GM19035 (cell line): ENCODE measurements around the gene TNIP1.

ENCODE experiments used
- ATAC-seq: cut with Tn5 transposase; IDR thresholded peaks from one replicate; pipeline ENCODE4 v1.9.1; 2021; ENCODE audit not compliant: unreplicated experiment

The TNIP1 gene

GRCh38 chr5:151106509-151106908, 25.7 kb upstream of the TNIP1 start:
- no peak for ATAC-seq

DNA sequence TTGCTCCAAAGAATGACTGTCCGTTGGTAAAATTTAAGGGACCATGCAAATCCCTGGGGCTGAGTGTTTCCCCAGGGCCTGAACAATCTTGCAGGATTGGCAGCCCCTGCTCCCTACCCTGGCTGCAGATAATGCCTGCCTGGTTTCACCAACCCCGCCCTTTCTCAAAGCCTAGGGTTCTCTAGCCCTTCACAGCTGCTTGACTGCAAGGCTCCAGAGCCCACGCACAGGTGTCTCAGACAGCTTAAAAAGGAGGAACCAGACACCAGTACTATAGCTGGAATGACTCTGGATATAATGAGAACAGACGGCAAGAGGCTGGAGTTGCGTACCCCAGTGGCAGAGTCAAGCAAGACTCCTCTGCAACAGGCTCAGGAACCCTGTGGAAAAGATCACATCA, 25.2 kb upstream of the TNIP1 start:
- no peak for ATAC-seq

DNA sequence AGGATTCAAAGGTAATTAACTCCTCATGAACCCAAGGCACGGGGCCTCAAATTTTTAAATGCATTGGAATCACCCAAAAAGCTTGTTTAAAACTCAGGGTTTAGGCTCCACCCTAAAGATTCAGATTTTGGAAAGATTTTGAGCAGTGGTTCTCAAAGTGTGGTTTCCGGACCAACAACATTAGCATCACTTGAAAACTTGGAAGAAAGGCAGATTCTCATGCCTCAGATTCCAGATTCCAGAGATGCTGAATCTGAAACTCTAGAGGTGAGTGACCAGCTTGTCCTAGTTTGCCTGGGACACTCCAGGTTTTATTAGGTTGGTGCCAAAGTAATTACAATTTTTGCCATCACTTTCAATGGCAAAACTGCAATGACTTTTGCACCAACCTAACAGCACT, 24.7 kb upstream of the TNIP1 start:
- ATAC-seq: no peak

DNA sequence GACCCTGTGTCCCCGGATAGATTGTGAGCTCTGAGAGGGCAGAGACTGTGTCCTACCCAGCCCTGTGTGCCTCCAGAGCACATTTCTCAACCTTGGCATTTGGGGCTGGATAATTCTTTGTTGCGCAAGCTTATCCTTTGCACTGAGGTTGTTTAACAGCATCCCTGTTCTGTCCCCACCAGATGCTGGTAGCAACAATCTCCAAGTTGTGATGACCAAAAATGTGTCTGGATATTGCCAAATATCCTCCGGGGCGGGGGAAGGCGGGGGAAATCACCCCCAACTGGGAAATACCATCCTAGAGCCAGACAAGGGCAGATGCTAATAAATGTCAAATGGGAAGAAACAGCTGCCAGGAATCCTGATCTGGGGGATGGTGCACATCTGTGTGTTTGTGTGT, 24.0 kb upstream of the TNIP1 start:
- no peak for ATAC-seq

DNA sequence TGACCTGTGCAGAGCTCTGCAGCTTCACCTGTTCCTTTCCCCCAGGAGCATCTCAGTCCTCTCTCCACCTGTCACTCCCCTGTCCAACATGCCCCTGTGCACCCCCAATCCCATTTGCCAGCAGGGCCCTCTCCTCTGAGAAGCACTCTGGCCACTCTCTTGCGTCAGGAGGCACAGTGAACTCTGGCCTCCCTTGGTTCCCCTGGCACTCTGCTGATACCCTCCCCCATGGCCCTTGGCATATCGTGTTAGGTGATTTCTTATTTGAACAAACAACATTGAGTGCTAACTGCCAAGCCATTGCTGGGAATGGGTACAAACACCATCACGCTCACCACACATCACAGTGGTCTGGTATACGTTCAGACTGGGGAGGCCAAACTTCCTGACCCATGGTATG, 20.9 kb upstream of the TNIP1 start:
- ATAC-seq: no peak

DNA sequence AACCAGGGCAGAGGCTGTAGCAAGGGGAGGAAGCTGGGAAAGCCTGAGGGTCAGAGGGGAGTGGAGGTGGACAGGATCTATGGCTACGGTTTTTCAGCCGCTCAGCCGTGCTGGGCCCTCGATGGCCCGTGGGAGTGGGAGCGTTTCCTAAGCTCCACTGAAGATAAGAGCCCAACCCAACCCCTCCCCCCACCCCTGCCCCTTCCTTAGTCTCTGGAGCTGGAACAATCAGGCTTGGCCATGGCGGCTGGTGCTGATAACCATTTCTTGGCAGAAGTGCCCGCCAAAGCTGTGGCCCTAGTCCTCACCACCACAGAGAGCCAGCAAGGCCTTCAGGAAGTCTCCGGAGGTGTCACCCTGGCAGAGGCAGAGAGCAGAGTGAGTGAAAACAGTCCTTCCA, 20.3 kb upstream of the TNIP1 start:
- no peak for ATAC-seq

DNA sequence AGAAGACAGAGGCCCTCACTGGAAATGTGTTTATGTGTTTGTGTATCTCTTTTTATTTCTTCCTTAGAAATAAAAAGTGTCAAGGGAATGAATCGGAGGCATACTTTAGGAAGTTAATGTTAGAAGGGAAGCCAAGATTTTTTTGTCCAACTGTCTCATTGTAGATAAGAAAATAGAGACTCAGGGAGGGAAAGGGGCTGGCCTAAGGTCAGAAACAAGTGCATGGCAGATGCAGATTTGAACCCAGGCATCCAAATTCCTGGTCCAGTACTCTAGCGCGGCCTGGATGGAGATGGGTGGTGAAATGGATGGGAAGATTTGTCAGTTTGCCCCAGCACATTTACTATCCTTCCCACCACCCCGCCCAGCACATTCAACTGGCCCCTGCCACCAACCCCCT, 19.8 kb upstream of the TNIP1 start:
- ATAC-seq: no peak

GRCh38 chr5:151098768-151099121, 17.9 kb upstream of the TNIP1 start:
- no peak for ATAC-seq

DNA sequence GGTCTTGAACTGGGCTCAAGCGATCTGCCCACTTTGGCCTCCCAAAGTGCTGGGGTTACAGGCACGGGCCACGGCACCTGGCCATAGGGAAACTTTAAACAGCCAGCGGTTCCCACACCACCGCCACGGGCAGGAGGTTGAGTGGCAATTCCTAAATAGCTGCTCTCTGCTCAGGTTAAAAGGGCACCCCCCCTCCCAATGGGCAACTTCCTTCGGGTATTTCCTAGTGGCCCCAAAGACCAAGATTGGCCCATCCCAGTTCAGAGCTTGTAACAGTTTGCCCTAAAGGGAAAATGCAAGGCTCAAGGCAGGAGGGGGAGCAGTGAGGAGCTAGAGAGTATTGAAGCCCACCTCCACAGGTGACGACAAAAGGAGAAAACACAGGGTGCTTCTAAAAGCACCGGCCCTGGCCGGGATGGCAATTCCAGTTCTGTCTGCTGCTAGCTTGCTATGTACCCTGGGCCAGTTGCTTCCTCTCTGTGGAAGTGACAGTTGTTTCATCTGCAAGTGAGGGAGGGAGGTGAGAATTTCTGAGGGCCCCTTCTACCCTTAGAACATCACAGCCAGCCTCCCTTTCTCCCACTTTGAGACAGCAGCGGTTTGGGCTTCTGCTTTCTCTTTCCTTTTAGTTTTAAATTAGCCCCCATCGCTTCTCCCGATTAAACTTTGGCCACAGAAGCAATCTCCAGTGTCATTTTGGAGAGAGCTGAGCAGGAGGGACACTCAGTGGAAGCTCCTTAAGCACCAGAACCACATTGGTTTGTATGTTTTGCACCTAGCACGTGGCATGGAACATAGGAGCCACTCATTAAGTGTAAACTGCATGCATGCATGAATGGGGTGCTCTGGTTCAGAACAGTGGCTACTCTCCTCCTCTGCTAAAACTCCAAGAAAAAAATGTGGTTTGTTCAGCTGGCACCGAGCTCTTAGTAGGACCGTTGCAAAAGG, 17.3 kb upstream of the TNIP1 start:
- peak; percentile 39 for ATAC-seq

- ATAC-seq: no peak
Observed at GRCh38 chr5:151097061-151097460, 16.2 kb upstream of the TNIP1 start.

- ATAC-seq: no peak
Observed at GRCh38 chr5:151096001-151096373, 15.2 kb upstream of the TNIP1 start.

DNA sequence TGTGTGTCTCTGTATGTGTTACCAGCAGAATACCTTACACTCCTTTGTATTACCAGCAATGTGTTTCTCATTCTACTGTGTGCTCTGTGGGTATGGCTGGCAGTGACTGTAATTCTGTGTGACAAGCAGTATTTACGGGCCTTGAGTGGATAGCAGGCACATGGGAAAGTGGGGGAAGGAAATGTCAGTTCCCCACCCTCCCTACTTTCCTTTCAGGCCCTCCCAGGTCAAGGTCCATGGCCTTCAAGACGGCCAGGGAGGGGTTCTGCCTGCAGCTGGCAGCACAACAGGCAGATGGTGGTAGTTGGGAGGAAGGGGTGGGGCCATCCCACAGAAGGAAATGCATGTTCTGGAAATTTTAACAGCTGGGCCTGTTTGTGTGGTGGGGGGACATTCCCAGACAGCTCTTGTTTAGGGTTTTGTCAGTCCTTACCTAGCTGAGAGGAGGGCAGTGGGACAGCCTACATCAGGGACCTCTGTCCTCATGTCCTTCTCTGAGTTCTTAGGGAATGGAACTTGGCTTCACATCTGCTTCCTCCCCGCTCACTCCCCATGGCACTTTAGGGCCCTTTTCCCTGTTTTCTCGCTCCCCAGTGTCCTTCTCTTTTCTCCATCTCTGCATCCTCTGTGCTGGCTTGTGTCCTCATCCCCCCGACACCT, 14.6 kb upstream of the TNIP1 start:
- ATAC-seq: no peak

GRCh38 chr5:151094852-151095245, 14.0 kb upstream of the TNIP1 start:
- no peak for ATAC-seq

GRCh38 chr5:151094030-151094851, 13.4 kb upstream of the TNIP1 start:
- ATAC-seq: peak; percentile 81

DNA sequence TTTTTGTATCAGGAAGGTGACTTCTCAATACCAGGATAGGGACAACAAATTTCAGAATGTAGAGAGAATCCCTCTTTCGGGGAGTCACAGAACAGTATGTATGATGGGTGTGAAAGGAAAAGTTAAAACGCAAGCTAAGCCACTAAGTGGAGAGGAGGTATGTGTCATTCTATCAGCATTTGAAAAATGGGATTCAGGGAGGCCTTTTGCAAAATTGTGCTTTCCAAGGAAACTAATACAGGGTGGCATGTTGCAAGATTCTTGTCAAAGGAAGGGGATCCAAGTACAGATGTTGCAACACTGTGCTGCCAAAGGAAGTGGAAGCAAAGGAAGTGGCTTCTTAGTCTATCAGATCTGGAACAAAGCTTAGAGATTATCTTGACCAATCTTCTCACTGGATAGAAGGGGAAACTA, 12.6 kb upstream of the TNIP1 start:
- ATAC-seq: peak; percentile 12

GRCh38 chr5:151092762-151093161, 11.9 kb upstream of the TNIP1 start:
- no peak for ATAC-seq

GRCh38 chr5:151089726-151090125, 8.9 kb upstream of the TNIP1 start:
- ATAC-seq: no peak

- no peak for ATAC-seq
Observed at GRCh38 chr5:151088986-151089385, 8.2 kb upstream of the TNIP1 start.

DNA sequence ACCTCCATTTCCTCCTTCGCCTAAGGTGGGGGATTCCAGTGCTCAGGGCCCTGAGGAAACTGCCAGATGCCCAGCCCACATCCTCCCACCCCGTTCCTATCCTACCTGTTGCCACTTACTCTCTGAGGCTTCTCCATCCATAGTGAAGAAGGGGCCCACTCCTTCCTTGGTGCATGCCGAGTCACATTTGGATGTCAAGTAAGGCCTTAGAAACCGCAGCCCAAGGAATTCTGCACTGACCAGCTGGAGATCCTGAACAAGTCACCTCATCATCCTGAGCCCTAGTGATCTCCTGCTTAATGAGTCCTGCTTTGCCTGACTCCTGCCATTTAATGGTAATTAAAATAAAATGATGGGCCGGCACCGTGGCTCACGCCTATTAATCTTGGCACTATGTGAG, 6.7 kb upstream of the TNIP1 start:
- no peak for ATAC-seq

- ATAC-seq: peak; percentile 69
Observed at GRCh38 chr5:151086905-151087360, 6.1 kb upstream of the TNIP1 start.

DNA sequence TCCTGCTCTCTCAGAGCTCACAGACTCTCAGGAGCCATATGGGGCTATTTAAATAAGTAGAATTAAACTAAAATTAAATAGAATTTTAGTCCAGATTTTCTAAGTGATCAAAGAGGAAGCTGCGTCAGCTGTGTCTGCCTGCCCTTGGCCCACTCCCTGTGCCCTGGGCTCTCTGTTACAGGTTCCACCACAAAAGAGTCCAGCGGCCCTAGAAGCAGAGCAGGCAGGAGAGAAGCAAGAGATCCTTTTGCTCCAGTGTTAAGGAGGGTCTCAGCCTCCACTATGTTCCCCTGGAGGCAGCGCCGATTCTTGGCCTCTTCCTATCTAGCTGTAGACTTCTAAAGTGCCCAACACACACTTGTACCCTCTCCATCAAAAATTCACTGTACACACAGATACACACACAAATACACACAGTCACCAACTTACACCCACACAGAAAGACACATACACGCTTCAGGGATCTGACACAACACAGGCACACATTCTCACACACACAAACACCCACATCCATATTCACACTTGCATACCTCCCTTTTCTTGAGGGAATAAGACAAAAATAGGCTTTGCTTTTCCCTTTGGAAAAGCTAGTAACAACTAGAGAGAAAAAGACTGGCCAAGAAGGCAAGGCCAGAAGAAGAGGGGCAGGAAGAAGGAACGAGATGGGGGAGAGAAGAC, 5.5 kb upstream of the TNIP1 start:
- ATAC-seq: no peak
